WTC11 (cell line): ENCODE measurements around the gene ENTPD1. TPM values are rescaled to one million over a fixed set of nuclear protein-coding genes. Genes with fewer than 3 reads are reported as not detected.

Experiments used
- ATAC-seq: fragments of 200-7000 bp; cut with Tn5 transposase; 2 replicates; pipeline ENCODE4 v1.10.0; 2021; ENCODE audit warnings: mild to moderate bottlenecking, moderate library complexity
- CTCF ChIA-PET: fragments of 300-600 bp; sonication (Branson Sonifier 250); formaldehyde crosslinking; loops from one replicate; lab custom pipeline; 2021; ENCODE audit warnings: antibody characterized with exemption; lab: Charles Lee
- POLR2A ChIA-PET: fragments of 350-600 bp; sonication (Branson Sonifier 250); formaldehyde crosslinking; loops from one replicate; lab custom pipeline; 2021; ENCODE audit warnings: antibody characterized with exemption; lab: Charles Lee
- DNase-seq: peaks from one replicate; pipeline ENCODE4 v3.0.0; 2021; ENCODE audit warnings: low spot score
- H3K27ac Mint-ChIP-seq: 2 replicates; pipeline ENCODE4 v1.8.0; 2021; ENCODE audit warnings: mixed read lengths
- H3K27me3 Mint-ChIP-seq: 2 replicates; pipeline ENCODE4 v1.8.0; 2021; ENCODE audit warnings: low read depth, mild to moderate bottlenecking, moderate library complexity, mixed read lengths
- H3K36me3 Mint-ChIP-seq: 2 replicates; pipeline ENCODE4 v1.8.0; 2021; ENCODE audit warnings: mixed read lengths
- H3K4me1 Mint-ChIP-seq: 2 replicates; pipeline ENCODE4 v1.8.0; 2022; ENCODE audit warnings: mixed read lengths
- H3K4me3 Mint-ChIP-seq: 2 replicates; pipeline ENCODE4 v1.8.0; 2021; ENCODE audit warnings: mild to moderate bottlenecking, moderate library complexity, mixed read lengths
- H3K9me3 Mint-ChIP-seq: 2 replicates; pipeline ENCODE4 v1.8.0; 2021; ENCODE audit warnings: mixed read lengths
- AR ChIP-seq: fragments of 250-450 bp; sonication (Bioruptor Pico); IDR thresholded peaks from 2 replicates; pipeline ENCODE4 v1.9.0; 2021; ENCODE audit warnings: mild to moderate bottlenecking
- CDX4 ChIP-seq: fragments of 250-450 bp; sonication (Bioruptor Pico); IDR thresholded peaks from 2 replicates; pipeline ENCODE4 v1.9.0; 2021; ENCODE audit warnings: moderate library complexity, mild to moderate bottlenecking, inconsistent platforms, borderline replicate concordance
- FOXP4 ChIP-seq: sonication (generic); formaldehyde crosslinking; IDR thresholded peaks from 2 replicates; pipeline ENCODE4 v1.8.0; 2022; ENCODE audit warnings: mild to moderate bottlenecking, missing genetic modification reagents
- MLX ChIP-seq: sonication (generic); formaldehyde crosslinking; IDR thresholded peaks from 2 replicates; pipeline ENCODE4 v1.8.1; 2023; ENCODE audit warnings: mild to moderate bottlenecking, missing genetic modification reagents, moderate library complexity
- MXD4 ChIP-seq: fragments of 250-450 bp; sonication (Bioruptor Pico); IDR thresholded peaks from 2 replicates; pipeline ENCODE4 v1.8.0; 2021; ENCODE audit warnings: mild to moderate bottlenecking, moderate library complexity, borderline replicate concordance
- NFATC4 ChIP-seq: fragments of 250-450 bp; sonication (Bioruptor Pico); IDR thresholded peaks from 2 replicates; pipeline ENCODE4 v1.9.0; 2021; ENCODE audit warnings: mild to moderate bottlenecking
- NFE2L1 ChIP-seq: sonication (generic); formaldehyde crosslinking; IDR thresholded peaks from 2 replicates; pipeline ENCODE4 v1.8.1; 2023; ENCODE audit warnings: missing genetic modification reagents
- TP53 ChIP-seq: sonication (generic); formaldehyde crosslinking; IDR thresholded peaks from 2 replicates; pipeline ENCODE4 v1.8.1; 2023; ENCODE audit warnings: mild to moderate bottlenecking, missing genetic modification reagents
- USF1 ChIP-seq: sonication (generic); formaldehyde crosslinking; IDR thresholded peaks from 2 replicates; pipeline ENCODE4 v1.8.0; 2022; ENCODE audit warnings: mild to moderate bottlenecking, missing genetic modification reagents
- ZNF121 ChIP-seq: sonication (generic); formaldehyde crosslinking; IDR thresholded peaks from 2 replicates; pipeline ENCODE4 v1.8.0; 2023; ENCODE audit warnings: missing genetic modification reagents
- ZNF263 ChIP-seq: sonication (generic); formaldehyde crosslinking; IDR thresholded peaks from 2 replicates; pipeline ENCODE4 v1.8.1; 2022; ENCODE audit warnings: low read depth, mild to moderate bottlenecking, moderate library complexity, missing genetic modification reagents
- ZNF317 ChIP-seq: sonication (generic); formaldehyde crosslinking; IDR thresholded peaks from 2 replicates; pipeline ENCODE4 v1.8.1; 2023; ENCODE audit warnings: low read depth, mild to moderate bottlenecking, moderate library complexity, missing genetic modification reagents, borderline replicate concordance
- ZNF396 ChIP-seq: fragments of 250-450 bp; sonication (Bioruptor Pico); IDR thresholded peaks from 2 replicates; pipeline ENCODE4 v1.8.0; 2021; ENCODE audit warnings: mild to moderate bottlenecking, moderate library complexity, borderline replicate concordance
- total RNA-seq: library from RNA; stranded (reverse); gene quantifications from 3 replicates; pipeline ENCODE4 v1.2.3, GENCODE V29; 2021

Gene ENTPD1
- total RNA-seq, 1 experiment from 2014 or later = 2.3 TPM

- TF ChIP-seq MXD4 (CRISPR knock-in tag) (no peak), FOXP4 (CRISPR knock-in tag) (no peak), TP53 (CRISPR knock-in tag) (no peak), AR (no peak), CDX4 (no peak), ZNF121 (CRISPR knock-in tag) (no peak)
These were observed 79.9 kb downstream of the ENTPD1 start (continued) for GRCh38 chr10:95835911-95836310.

- Mint-ChIP-seq H3K4me3 (no peak overlapping the region), H3K36me3 (no peaks in the 10 kb centered on the region), H3K27ac (peak overlapping the region; percentile 15; the same call in 1 of the 2 replicates)
- POLR2A ChIA-PET = no interaction called here
- no peak for TF ChIP-seq MLX
- TF ChIP-seq, all 79 proteins: peak for 0
- DNase-seq (no peak), ATAC-seq (no peak)
- no peaks in the 10 kb centered on the region for H3K27me3 Mint-ChIP-seq
- peaks cover 12% of the 10 kb centered on the region for H3K4me1 Mint-ChIP-seq
- H3K9me3 Mint-ChIP-seq = peaks cover 4% of the 10 kb centered on the region; the same call in 1 of the 2 replicates
- CTCF ChIA-PET = interaction anchor here (0.7 to 2.0 kb wide), 3 partner anchors 10 to 143 kb away, joined by 3 to 27 read pairs (median 3); partner anchors contain the start of gene TCTN3
These were observed 80.8 kb downstream of the ENTPD1 start for GRCh38 chr10:95836610-95837355.

- DNase-seq (no peak), ATAC-seq (peak; percentile 69)
- H3K27ac Mint-ChIP-seq = peak overlapping the region; percentile 15; the same call in 1 of the 2 replicates
- ChIA-PET CTCF (interaction anchor here (0.7 to 2.0 kb wide), 4 partner anchors 9 to 143 kb away, joined by 3 to 27 read pairs (median 3); partner anchors contain the start of gene TCTN3), POLR2A (no interaction called here)
- peaks cover 12% of the 10 kb centered on the region for H3K4me1 Mint-ChIP-seq
- H3K4me3 Mint-ChIP-seq = no peak overlapping the region
- TF ChIP-seq NFATC4 (no peak), ZNF396 (CRISPR knock-in tag) (no peak), ZNF317 (CRISPR knock-in tag) (no peak), ZNF263 (CRISPR knock-in tag) (no peak), NFE2L1 (CRISPR knock-in tag) (no peak), USF1 (CRISPR knock-in tag) (no peak)
- H3K9me3 Mint-ChIP-seq = peaks cover 4% of the 10 kb centered on the region; the same call in 1 of the 2 replicates
- no peaks in the 10 kb centered on the region for H3K27me3 Mint-ChIP-seq
- no peaks in the 10 kb centered on the region for H3K36me3 Mint-ChIP-seq
These were observed 81.4 kb downstream of the ENTPD1 start for GRCh38 chr10:95837356-95837776.
